Body of pancreas (tissue), 4 donors: ENCODE results near the gene TRMT6. TPM values are rescaled to one million over a fixed set of nuclear protein-coding genes. Genes with fewer than 3 reads are reported as not detected.

Experiments
- ATAC-seq: fragments of 150-250 bp; one replicate; pipeline ENCODE4 v1.9.1; 2016
- DNase-seq, 4 donors: peaks; one replicate each; pipeline ENCODE4 v3.0.0-alpha.2; 2019
- H3K27ac ChIP-seq, 4 donors: fragments of 200-600 bp; sonication (generic); 1 replicate in 3 of 4; 2 replicates in 1 of 4; pipeline versions ENCODE4 v1.5.1 to v1.6.1; 2016 to 2019; ENCODE audit warnings: mild to moderate bottlenecking in 1 of 4, mixed read lengths in 1 of 4, moderate library complexity in 1 of 4
- H3K27me3 ChIP-seq, 2 donors: fragments of 200-600 bp; sonication (generic); one replicate each; pipeline ENCODE4 v1.6.0; 2016; ENCODE audit warnings: mild to moderate bottlenecking in 1 of 2
- H3K36me3 ChIP-seq, 2 donors: fragments of 200-600 bp; sonication (generic); replicated peaks in 1 of 2; 2 replicates each; pipeline ENCODE4 v1.5.1; 2016; ENCODE audit warnings: low read depth in 2 of 2; ENCODE audit not compliant: insufficient read depth in 1 of 2
- H3K4me1 ChIP-seq: fragments of 200-600 bp; sonication (generic); one replicate; pipeline ENCODE4 v1.6.0; 2016
- H3K4me3 ChIP-seq, 2 donors: fragments of 200-600 bp; sonication (generic); 1 replicate in 1 of 2; 2 replicates in 1 of 2; pipeline ENCODE4 v1.5.1; 2016 to 2019
- H3K9me3 ChIP-seq, 3 donors: fragments of 200-600 bp; sonication (generic); 1 replicate in 2 of 3; 2 replicates in 1 of 3; pipeline ENCODE4 v1.5.1; 2016
- CTCF ChIP-seq, 7 experiments: fragments of 450-650 bp in 4 of 7; fragments of 200-600 bp in 3 of 7; sonication (generic) in 3 of 7; IDR thresholded peaks; one replicate each; pipeline ENCODE4 v1.5.1; 2016 to 2019; ENCODE audit warnings: antibody characterized with exemption in 7 of 7
- POLR2A ChIP-seq, 3 donors: fragments of 450-650 bp; IDR thresholded peaks; one replicate each; pipeline ENCODE4 v1.6.1; 2016; ENCODE audit warnings: antibody characterized with exemption in 3 of 3, mild to moderate bottlenecking in 2 of 3
- WGBS, 2 donors: methylation state at CpG; one replicate each; pipeline ENCODE4 v1.1.5; 2017; 5-methylcytosine and 5-hydroxymethylcytosine counted together
- intact Hi-C: fragments of 100-400 bp; cut with DNase I; formaldehyde crosslinking; loops from one replicate; pipeline ENCODE4 v1.15.1; 2023
- total RNA-seq, 2 donors: library from RNA; depleted of rRNA; stranded (reverse); fragments of >200 nt; gene quantifications; one replicate each; pipeline ENCODE4 v1.1.0, GENCODE V29; 2016

The TRMT6 gene
- total RNA-seq, 2 donors from 2014 or later = 5.2 to 8.6 TPM

GRCh38 chr20:5990946-5991345 is 40.6 kb upstream of the TRMT6 start:
- H3K4me3 ChIP-seq = no peak overlapping the region
- no peak overlapping the region for H3K27ac ChIP-seq
- intact Hi-C loops = no loop called here
- H3K27me3 ChIP-seq = no peaks in the 10 kb centered on the region
- ATAC-seq = no peak
- 92 to 95% methylated on average over 3 of the region's 3 CpGs for WGBS, 2 donors
- no peaks in the 10 kb centered on the region for H3K4me1 ChIP-seq
- TF ChIP-seq POLR2A (IDR thresholded peaks at IDR 0.05) = no peak
- DNase-seq = no peak
- peaks cover 0 to 6% of the 10 kb centered on the region in 2 donors for H3K36me3 ChIP-seq
- no peaks in the 10 kb centered on the region for H3K9me3 ChIP-seq

GRCh38 chr20:5989539-5989938 is 39.2 kb upstream of the TRMT6 start:
- peaks cover 0 to 6% of the 10 kb centered on the region in 2 donors for H3K36me3 ChIP-seq
- WGBS, 2 donors = 80 to 95% methylated on average over 1 of the region's 1 CpG
- H3K27ac ChIP-seq = no peak overlapping the region
- no peak overlapping the region for H3K4me3 ChIP-seq
- DNase-seq = no peak
- TF ChIP-seq CTCF (IDR thresholded peaks at IDR 0.05) = no peak
- no peak for TF ChIP-seq POLR2A (IDR thresholded peaks at IDR 0.05)
- no peaks in the 10 kb centered on the region for H3K4me1 ChIP-seq
- no peaks in the 10 kb centered on the region for H3K27me3 ChIP-seq
- H3K9me3 ChIP-seq = no peaks in the 10 kb centered on the region
- ATAC-seq = no peak
- intact Hi-C loops = no loop called here

GRCh38 chr20:5987383-5987782 is 37.0 kb upstream of the TRMT6 start:
- Histone ChIP-seq H3K27me3 (no peaks in the 10 kb centered on the region), H3K27ac (no peak overlapping the region), H3K4me1 (no peaks in the 10 kb centered on the region), H3K9me3 (no peaks in the 10 kb centered on the region), H3K36me3 (peaks cover 0 to 4% of the 10 kb centered on the region in 2 donors), H3K4me3 (no peak overlapping the region)
- WGBS, 2 donors = 87 to 95% methylated on average over 2 of the region's 2 CpGs
- ATAC-seq = no peak
- no peak for DNase-seq
- intact Hi-C loops = no loop called here
- TF ChIP-seq CTCF (IDR thresholded peaks at IDR 0.05) (no peak), POLR2A (IDR thresholded peaks at IDR 0.05) (no peak)

- ATAC-seq (no peak), DNase-seq (no peak)
- Histone ChIP-seq H3K9me3 (no peaks in the 10 kb centered on the region), H3K27me3 (no peaks in the 10 kb centered on the region), H3K4me3 (no peak overlapping the region), H3K27ac (no peak overlapping the region), H3K36me3 (no peaks in the 10 kb centered on the region), H3K4me1 (no peaks in the 10 kb centered on the region)
- intact Hi-C loops = no loop called here
- no peak for TF ChIP-seq CTCF (IDR thresholded peaks at IDR 0.05)
- no peak for TF ChIP-seq POLR2A (IDR thresholded peaks at IDR 0.05)
- 77 to 92% methylated on average over 5 of the region's 5 CpGs for WGBS, 2 donors
These were observed 30.6 kb upstream of the TRMT6 start for GRCh38 chr20:5980720-5981538.

- Histone ChIP-seq H3K4me1 (no peaks in the 10 kb centered on the region), H3K27ac (no peak overlapping the region), H3K36me3 (no peaks in the 10 kb centered on the region), H3K9me3 (no peaks in the 10 kb centered on the region), H3K27me3 (no peaks in the 10 kb centered on the region), H3K4me3 (no peak overlapping the region)
- TF ChIP-seq POLR2A (IDR thresholded peaks at IDR 0.05) (no peak), CTCF (IDR thresholded peaks at IDR 0.05) (no peak)
- DNase-seq (no peak), ATAC-seq (no peak)
- intact Hi-C loops = no loop called here
- 92 to 95% methylated on average over 4 of the region's 4 CpGs for WGBS, 2 donors
These were observed 29.5 kb upstream of the TRMT6 start for GRCh38 chr20:5979801-5980200.
